ENCODE data around the gene C2CD4A.

C2CD4A gene, protein sequence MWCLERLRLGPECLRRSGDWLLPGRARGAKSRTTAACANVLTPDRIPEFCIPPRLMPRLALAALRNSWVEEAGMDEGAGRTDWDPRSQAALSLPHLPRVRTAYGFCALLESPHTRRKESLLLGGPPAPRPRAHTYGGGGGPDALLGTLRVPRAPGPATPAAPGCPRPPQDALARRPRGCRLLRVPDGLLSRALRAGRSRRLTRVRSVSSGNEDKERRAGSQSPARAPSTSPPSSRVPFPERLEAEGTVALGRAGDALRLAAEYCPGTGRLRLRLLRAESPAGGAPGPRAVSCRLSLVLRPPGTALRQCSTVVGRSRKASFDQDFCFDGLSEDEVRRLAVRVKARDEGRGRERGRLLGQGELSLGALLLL

DNA sequence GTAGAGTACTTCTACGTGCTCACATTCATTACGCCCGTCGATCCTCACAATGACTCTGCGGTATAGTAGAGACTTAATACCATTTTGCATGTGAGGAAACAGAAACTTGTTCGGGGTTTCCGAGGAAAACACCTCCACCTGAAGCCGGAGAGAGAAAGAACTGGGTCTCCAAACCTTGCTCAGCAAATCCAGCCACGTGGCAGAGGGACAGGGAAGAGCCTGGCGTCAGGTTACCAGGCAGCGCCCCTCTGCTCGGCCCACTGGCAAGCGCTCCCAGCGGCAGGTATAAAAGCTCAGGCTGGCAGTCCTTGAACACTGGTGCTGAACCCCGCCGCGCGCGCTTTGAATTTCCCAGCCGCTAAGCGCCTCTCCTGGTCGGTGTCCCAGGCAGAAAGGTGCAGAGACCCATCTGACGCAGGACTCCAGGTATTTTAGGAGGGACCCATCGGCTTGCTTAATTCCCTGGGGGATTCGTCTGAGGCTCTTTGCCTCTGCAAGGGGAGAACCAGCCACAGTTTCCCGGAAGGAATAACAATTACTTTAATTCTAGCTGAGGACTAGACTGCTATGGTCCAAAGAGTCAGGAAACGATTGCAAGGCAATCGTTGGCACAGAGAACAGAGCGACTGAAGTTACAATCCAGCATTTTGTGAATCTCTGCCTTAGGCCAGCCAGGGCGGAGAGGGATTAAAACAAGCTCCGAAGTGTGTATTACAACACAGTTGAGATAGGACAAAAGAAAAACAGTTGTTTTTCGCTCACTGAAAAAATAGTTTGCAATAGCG lies at the start of gene C2CD4A:
TSS of gene C2CD4A (plus strand) at position 315 of the 785 bp plus-strand sequence. CDS start 637 bp downstream, outside the sequence.
- no peak for DNase-seq (ENCODE audit: low read depth, low spot score)
- CTCF ChIA-PET, result interaction anchor here (0.8 to 2.0 kb wide), 3 partner anchors 8 to 240 kb away, joined by 3 to 6 read pairs (median 3); no protein-coding TSS in a partner anchor
- POLR2A ChIA-PET, result no interaction called here
- TF ChIP-seq, protein P1, sequence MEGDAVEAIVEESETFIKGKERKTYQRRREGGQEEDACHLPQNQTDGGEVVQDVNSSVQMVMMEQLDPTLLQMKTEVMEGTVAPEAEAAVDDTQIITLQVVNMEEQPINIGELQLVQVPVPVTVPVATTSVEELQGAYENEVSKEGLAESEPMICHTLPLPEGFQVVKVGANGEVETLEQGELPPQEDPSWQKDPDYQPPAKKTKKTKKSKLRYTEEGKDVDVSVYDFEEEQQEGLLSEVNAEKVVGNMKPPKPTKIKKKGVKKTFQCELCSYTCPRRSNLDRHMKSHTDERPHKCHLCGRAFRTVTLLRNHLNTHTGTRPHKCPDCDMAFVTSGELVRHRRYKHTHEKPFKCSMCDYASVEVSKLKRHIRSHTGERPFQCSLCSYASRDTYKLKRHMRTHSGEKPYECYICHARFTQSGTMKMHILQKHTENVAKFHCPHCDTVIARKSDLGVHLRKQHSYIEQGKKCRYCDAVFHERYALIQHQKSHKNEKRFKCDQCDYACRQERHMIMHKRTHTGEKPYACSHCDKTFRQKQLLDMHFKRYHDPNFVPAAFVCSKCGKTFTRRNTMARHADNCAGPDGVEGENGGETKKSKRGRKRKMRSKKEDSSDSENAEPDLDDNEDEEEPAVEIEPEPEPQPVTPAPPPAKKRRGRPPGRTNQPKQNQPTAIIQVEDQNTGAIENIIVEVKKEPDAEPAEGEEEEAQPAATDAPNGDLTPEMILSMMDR (IDR thresholded peaks at IDR 0.05; ENCODE audit: insufficient read depth, low read length, missing control alignments), result peak; percentile 12
- H3K4me3 ChIP-seq (ENCODE audit: low read depth, low read length), result peak within 1 kb of the TSS; percentile 26; the same call in 1 of the 2 replicates

DNA sequence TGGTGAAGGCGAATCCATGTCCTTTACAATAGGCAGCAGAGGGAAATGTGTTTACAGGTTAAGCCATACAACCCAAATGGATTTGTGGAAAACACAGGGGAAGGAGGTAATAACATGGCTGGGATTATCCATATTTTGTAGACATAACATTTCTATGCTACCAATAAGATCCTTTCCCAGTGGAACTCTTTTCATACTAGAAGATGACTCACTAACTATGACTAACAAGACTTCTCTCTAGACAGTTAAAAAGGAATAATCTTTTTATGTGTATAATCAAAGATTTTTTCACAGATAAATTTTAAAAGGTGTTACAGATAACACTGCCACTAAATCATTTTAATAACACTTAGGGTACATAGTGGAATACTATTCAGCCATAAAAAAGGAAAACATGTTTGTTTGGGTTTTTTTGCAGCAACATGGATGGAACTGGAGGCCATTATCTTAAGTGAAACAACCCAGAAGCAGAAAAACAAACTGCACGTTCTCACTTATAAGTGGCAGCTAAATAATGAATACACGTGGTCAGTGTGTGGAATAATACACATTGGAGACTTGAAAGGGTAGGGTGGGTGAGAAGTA lies 46.1 kb upstream of the C2CD4A start:
- ChIA-PET CTCF (interaction anchor here (0.7 kb wide), 1 partner anchor 27 kb away, joined by 5 read pairs; no protein-coding TSS in a partner anchor), POLR2A (no interaction called here)
- no peak overlapping the region for H3K4me3 ChIP-seq (ENCODE audit: low read depth, low read length)
- TF ChIP-seq, protein P1 (IDR thresholded peaks at IDR 0.05; ENCODE audit: insufficient read depth, low read length, missing control alignments), result no peak
- DNase-seq (ENCODE audit: low read depth, low spot score), result no peak

DNA sequence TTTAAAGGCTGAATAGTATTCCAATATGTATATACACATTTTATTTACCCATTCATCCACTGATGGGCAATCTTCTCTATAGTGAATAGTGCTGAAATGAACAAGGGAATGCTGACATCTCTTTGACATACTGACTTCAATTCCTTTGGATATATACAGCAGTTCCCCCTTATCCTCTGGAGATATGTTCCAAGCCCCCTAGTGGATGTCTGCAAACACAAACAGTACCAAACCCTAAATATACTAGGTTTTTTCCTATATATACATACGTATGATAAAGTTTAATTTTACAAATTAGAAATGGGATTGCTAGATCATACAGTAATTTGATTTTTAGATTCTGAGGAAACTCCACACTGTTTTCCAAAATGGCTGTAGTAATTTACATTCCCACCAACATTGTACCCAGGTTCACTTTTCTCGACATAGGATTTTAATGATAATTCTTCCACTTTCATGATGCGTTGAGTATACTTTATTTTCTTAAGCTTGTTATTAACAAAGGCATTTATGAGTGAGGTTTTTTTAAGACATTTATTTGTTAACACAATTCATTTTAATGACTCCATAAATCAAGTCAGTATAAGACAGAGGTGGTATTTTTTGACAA lies 44.7 kb upstream of the C2CD4A start:
- CTCF ChIA-PET, result interaction anchor here (1.4 kb wide), 1 partner anchor 10 kb away, joined by 3 read pairs; no protein-coding TSS in a partner anchor
- no peak for DNase-seq (ENCODE audit: low read depth, low spot score)

DNA sequence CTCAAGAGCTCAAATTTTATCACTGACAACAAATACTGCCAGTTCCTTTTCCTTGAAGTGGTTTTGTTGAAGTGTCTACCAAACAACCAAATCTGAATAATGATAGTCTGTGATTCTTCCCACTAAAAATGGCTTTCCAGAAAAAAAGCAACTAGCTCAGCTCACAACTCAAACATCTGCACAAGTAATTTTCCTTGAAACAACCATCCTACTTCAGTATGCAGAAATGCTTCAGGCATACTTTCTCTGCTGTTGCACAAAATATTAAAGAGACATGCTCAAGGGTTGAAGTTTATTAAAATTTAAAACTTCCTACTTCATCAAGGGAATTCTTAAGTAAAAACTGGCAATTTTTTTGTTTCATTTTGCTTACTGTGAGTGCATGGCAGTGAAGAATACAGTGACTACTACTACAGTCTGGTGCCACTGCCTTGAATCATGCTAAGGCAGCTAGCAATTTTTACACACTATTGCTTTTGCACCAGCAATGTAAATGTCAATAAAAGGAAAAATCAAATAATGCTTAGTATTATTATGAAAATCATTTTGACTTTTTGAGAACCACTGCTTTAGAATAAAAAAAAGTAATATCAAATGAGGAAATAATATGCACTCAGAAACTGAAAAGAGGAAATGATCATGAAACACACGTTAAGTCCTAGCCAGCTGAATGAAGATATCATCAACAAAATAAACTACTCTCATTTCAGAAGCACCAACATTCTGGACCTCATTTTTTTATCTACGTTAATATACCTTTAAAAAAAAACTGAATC lies 40.1 kb upstream of the C2CD4A start:
- no peak for DNase-seq (ENCODE audit: low read depth, low spot score)
- TF ChIP-seq, protein P1 (IDR thresholded peaks at IDR 0.05; ENCODE audit: insufficient read depth, low read length, missing control alignments), result no peak
- POLR2A ChIA-PET, result no interaction called here
- CTCF ChIA-PET, result interaction anchor here (1.7 kb wide), 1 partner anchor 34 kb away, joined by 4 read pairs; no protein-coding TSS in a partner anchor
- no peak overlapping the region for H3K4me3 ChIP-seq (ENCODE audit: low read depth, low read length)

More for the DNA sequence above, 44.7 kb upstream of the C2CD4A start:
- POLR2A ChIA-PET, result no interaction called here
- TF ChIP-seq, protein P1 (IDR thresholded peaks at IDR 0.05; ENCODE audit: insufficient read depth, low read length, missing control alignments), result peak; percentile 1
- no peak overlapping the region for H3K4me3 ChIP-seq (ENCODE audit: low read depth, low read length)

DNA sequence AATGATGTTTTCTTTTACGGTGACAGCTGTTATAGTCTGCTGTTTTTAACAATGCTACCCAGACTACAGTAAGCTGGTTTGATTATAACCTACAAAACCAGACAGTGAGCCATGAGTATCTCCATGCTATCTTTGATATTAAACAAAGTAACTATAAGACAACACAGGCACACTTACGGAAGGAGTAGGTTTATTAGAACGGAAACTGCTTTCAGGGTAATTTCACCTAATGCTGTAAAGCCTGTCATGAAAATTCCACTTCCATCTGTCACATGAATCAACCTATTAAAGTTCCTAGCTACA lies 39.6 kb upstream of the C2CD4A start:
- ChIA-PET CTCF (interaction anchor here (1.7 kb wide), 1 partner anchor 34 kb away, joined by 4 read pairs; no protein-coding TSS in a partner anchor), POLR2A (no interaction called here)
- TF ChIP-seq, protein P1 (IDR thresholded peaks at IDR 0.05; ENCODE audit: insufficient read depth, low read length, missing control alignments), result no peak
- DNase-seq (ENCODE audit: low read depth, low spot score), result no peak
- H3K4me3 ChIP-seq (ENCODE audit: low read depth, low read length), result no peak overlapping the region

Measured in AG04449 (cell line).